Measurements from ENCODE around the gene NSD1.
"Not testable (repeated sequence)": the region's sequence is repeated elsewhere in the genome, so short reads cannot be mapped to it uniquely, and the experiment has no call there.

Gene NSD1

DNA sequence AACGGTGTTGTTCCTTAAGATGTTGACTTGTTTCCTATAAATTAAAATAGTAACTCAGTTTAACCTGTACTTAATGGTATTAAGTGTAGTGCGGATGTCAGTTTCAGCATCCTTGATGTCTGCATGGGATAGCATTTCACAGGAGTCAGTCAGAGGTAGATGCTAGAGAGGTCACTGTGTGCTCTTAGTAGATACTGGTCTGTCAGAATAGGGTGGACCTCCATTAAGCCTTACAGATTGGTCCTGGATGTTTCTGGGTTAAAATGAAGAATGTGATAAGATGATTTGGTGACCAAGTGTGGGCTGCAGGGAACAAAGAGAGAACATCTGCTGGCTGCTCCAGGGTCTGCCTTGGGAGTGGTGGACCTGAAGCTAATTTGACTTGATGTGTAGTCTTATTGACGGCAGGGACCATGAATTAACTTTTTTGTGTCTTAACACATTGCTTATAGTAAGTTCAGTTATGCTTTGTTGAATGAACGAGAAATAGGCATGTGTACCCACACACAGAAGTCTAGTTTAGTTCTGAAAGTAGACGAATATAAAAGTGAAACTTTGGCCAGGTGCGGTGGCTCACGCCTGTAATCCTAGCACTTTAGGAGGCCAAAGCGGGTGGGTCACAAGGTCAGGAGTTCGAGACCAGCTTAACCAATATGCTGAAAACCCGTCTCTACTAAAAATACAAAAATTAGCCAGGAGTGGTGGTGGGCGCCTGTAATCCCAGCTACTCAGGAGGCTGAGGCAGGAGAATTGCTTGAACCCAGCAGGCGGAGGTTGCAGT is 157.4 kb downstream of the NSD1 start:
- no peak for DNase-seq (ENCODE audit: low read depth)

DNA sequence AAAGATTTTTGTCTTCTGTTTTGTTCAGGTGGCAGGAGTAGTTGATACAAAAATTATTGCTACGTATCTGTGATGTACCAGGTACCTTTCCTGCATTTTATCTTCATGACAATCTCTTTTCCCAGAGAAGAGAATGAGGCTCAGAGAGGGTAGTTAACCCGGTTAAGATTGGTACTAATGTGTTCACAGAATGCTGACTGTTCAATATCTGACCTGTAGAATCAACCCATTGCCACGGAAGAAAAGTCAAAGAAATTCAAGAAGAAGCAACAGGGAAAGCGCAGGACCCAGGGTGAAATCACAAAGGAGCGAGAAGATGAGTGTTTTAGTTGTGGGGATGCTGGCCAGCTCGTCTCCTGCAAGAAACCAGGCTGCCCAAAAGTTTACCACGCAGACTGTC is 158.2 kb downstream of the NSD1 start:
- no peak for DNase-seq (ENCODE audit: low read depth)

DNA sequence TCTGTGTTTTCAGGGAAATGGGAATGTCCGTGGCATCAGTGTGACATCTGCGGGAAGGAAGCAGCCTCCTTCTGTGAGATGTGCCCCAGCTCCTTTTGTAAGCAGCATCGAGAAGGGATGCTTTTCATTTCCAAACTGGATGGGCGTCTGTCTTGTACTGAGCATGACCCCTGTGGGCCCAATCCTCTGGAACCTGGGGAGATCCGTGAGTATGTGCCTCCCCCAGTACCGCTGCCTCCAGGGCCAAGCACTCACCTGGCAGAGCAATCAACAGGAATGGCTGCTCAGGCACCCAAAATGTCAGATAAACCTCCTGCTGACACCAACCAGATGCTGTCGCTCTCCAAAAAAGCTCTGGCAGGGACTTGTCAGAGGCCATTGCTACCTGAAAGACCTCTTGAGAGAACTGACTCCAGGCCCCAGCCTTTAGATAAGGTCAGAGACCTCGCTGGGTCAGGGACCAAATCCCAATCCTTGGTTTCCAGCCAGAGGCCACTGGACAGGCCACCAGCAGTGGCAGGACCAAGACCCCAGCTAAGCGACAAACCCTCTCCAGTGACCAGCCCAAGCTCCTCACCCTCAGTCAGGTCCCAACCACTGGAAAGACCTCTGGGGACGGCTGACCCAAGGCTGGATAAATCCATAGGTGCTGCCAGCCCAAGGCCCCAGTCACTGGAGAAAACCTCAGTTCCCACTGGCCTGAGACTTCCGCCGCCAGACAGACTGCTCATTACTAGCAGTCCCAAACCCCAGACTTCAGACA is 160.4 kb downstream of the NSD1 start:
- no peak for DNase-seq (ENCODE audit: low read depth)

DNA sequence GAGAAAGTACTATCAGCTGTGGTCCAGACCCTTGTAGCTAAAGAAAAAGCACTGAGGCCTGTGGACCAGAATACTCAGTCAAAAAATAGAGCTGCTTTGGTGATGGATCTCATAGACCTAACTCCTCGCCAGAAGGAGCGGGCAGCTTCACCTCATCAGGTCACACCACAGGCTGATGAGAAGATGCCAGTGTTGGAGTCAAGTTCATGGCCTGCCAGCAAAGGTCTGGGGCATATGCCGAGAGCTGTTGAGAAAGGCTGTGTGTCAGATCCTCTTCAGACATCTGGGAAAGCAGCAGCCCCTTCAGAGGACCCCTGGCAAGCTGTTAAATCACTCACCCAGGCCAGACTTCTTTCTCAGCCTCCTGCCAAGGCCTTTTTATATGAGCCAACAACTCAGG is 161.1 kb downstream of the NSD1 start:
- DNase-seq (ENCODE audit: low read depth): no peak

DNA sequence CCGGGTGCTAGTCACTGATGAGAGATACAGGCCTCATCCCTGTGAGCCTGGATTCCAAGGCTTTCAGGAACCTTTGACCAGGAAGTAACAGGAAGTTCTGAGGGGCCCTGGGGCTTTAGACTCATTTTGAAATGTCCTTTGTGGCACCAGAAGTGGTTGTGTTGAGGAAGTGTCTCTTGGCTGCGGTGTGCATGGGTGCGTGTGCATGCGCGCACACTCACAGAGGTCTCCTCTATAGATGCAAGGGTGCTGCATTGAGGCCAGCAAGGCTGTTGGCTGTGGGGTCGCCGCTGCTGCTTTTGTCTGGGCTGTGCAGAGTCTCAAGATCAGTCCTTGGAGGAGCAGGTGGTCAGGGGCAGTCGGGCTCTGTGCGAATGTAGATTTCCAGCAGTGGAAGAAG is 162.4 kb downstream of the NSD1 start:
- DNase-seq (ENCODE audit: low read depth): no peak

DNA sequence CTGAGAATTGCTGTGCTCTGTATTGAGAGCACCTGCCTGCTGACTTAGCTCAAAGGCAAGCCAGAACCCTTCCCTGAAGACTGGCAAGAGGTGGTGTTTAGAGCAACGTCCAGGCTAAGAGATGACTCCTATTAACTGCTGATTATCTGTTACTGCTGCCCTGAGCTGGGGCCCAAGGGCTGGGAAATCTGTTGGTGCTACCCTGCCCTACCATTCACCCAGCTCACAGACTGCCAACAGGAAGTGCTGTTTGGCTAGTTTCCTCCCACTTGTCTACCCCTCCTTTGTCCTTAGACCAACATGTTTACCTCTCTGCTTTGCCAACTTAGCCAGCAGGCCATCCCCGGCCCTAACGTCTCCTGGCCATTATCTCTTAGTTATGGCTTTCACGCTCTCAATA is 163.0 kb downstream of the NSD1 start:
- DNase-seq (ENCODE audit: low read depth): no peak

DNA sequence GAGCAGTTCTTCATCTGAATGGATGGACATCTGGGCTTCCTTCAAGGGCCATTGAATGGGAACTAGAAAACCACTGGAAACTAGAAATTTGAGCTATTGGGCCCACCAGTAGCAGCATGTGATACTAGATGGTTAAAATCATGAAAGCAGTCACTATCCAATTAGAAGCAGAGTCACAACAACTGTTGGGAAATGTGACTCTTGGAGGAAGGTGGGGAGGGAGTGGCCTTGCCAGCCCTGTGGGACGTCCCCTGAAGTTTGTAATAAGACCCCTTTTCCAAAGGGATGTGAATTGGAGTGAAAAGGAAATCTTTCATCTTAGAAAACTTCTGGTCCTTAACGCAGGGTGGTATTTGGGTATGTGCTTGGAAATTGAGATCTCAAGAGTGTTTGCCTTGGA is 164.3 kb downstream of the NSD1 start:
- DNase-seq (ENCODE audit: low read depth): no peak

DNA sequence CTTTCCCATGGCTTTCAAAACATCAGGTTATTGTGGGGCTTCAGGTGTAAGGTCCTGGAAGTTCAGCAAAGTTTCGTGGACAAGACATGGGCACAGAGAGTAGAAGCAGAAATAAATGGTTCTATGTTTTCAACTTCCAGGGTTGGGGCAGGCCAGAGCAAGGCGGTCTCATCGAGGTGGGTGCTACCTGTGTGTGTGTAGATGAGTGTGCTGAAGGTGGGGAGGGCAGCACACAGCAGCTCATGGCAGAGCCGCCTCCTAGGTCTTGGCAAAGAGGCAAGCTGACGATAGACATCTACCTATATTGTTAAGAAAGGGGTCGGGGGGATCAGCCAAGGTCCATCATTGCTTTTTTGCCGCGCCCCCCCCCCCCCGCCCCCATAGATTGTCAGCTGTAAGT is 166.1 kb downstream of the NSD1 start:
- DNase-seq (ENCODE audit: low read depth): no peak

DNA sequence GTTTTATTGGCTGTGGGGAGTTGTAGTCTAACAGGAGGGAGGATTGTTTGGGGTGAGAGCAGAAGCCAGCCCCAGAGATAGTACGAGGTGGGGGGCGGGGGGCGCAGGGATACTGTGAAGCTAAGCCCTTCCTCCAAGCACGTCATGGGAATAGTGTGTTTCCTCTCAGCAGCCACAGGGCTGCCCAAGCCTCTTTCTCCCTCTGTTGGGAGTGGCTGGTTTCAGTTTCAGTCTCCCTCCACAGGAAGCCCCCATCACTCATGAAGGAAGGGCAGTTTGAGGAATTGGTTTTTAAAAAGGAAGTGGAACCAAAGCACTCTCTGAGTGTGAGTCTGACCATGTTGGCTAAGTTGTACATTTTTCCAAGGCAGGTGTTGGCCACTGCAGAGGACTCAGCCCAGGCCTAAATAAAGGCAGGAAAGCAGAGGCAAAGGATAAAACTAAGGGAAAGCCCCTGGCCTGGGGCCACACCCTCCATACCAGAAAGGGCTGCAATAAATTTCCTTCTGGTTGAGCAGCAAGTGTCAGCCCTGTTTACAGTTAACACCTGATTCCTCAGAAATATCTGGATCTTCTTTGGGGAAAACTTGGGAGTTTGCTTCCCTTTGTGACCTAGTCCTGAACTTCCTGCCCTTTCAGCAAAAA is 166.8 kb downstream of the NSD1 start:
- no peak for DNase-seq (ENCODE audit: low read depth)

DNA sequence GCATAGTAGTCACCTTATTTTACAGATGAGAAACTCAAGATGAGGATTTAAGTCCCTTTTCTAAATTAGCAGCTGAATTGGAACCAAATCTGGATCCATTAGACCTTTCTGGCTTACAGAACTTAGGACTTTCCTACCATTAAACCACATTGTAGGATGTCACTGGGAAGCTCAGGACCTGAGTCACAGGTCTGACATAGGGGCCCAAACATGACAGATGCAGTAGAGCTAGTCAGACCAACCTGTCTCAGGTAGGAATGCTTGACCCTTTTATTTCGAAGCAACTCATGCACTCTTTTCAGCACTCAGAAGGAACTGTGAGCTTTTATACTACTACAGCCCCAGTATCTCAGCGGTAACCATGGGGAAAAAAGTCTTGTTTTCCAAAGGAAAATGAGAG is 167.4 kb downstream of the NSD1 start:
- DNase-seq (ENCODE audit: low read depth): no peak

DNA sequence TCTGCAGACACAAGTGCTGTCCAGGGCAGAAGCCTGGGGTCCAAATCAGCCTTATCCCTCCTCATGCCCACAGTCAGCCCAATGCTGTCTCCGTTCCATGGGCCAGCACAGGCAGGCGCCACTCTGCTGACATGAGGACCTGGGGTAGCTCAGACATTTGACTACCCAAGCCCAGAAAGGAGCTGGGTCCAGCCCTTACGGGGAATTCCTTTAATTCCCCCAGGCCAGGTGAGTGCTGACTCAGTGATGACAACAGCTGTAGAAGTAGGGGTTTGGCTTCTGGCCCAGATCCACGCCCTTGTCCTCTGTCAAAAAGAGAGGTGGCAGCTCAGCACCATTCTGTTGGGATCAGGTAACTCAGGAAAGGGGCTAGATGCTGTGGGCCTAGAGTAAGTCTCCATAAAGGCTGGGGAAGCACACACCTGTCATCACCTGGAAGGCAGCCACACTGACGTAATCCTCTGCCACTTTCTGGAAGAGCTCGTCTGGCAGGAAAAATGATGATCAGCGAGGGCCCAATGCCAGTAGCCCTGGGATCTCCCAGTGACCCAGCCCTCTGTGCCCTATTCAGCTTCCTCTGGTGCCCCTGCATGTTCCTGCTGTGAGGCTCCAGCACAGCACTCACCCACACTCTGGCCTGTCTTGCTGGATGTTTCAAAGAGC is 168.1 kb downstream of the NSD1 start:
- DNase-seq (ENCODE audit: low read depth): no peak

DNA sequence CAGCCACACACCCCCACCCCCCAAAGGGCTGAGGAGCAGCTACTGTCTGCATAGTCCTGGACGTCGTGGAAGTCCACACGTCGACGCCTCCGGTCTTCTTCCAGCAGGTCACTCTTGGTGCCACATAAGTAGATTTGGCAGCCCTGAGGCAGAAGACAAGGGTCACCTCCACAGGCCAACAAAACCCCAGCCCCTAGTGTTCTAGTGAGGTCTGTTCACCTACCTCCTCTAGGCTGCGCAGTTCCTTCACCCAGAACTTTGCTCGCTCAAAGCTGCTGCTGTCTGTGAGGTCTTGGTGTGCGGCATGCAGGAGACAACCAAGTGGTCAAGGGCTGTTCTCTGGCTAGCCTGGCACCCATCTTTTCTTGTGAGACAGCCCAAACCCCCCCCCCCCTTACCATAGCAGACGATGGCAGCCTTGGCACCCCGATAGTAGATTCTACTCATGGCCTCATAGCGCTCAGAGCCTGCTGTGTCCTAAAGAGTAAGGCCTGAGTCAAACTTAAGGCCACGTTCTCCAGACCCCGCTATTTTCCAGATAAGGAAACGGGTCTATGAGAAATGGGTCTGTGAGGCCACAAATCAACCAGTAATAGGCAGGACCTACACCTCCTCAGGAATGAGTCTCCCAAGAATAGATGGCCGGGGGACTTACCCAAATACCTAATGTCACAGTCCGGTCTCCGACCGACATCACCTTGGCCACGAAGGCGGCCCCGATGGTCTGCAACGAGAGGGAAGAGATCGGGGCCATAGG is 169.0 kb downstream of the NSD1 start:
- no peak for DNase-seq (ENCODE audit: low read depth)

DNA sequence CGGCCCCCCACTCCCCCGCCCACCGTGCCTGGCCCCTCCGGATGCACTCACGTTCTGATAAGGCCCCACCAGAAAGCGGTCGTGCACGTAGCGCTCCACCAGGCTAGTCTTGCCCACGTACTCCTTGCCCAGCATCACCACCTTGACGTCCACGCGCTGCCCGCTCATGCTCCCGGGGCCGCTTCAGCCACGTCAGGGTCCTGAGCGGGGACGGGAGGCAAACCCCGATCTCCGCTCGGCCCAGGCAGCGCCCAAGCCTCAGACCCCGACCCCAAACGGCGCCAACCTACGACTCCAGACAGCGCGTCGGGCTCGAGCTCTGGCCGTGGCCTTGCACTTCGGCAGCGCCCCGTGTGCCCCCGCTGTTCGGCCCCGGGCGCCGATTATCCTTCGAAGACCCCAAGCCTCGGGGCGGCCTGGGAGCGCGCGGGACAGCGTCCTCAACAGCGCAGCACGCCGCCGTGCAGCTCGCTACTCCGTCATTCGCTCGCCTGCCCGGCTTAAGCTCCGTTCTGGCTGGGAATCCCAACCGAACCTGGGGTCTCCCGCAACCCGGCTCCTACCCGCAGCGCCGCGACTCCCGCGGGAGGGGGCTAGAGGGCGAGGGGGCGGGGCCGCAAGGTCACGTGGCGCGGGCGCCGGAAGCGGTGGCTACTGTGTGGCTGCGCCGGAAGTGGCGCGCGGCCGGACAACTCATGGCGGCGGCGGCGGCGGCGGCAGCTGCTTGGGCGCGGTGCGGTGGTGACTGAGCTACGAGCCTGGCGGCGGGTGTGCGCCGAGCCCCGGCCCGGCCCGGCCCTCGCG is 169.8 kb downstream of the NSD1 start, which contains the start of the genes PRELID1 and RAB24:
Gene PRELID1, plus strand, starts transcription at position 679 of the 804 bp plus-strand sequence. CDS start 187 bp downstream, outside the sequence.
Gene RAB24, minus strand, starts transcription at position 599 of the 804 bp plus-strand sequence. Its CDS starts 431 bp downstream, at position 168.
- peak; percentile 52 for DNase-seq (ENCODE audit: low read depth)

DNA sequence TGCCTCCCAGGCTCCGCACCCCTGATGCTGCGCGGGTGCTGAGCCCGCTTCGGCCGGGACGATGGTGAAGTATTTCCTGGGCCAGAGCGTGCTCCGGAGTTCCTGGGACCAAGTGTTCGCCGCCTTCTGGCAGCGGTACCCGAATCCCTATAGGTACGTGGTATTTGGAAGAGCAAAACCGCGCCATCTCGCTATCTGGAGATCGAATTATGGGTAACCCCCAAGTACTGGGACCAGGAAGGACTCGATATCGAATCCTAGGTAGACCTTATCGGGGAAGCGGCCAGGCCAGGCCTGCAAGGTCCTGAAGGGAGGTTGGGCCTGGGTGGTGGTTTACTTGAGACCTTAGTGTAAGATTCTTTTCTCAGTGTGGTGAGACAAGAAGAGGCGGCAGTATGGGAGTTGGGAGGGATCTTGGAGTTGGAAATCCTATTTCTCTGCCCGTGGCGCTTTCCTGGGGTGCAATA is 170.4 kb downstream of the NSD1 start:
- no peak for DNase-seq (ENCODE audit: low read depth)

DNA sequence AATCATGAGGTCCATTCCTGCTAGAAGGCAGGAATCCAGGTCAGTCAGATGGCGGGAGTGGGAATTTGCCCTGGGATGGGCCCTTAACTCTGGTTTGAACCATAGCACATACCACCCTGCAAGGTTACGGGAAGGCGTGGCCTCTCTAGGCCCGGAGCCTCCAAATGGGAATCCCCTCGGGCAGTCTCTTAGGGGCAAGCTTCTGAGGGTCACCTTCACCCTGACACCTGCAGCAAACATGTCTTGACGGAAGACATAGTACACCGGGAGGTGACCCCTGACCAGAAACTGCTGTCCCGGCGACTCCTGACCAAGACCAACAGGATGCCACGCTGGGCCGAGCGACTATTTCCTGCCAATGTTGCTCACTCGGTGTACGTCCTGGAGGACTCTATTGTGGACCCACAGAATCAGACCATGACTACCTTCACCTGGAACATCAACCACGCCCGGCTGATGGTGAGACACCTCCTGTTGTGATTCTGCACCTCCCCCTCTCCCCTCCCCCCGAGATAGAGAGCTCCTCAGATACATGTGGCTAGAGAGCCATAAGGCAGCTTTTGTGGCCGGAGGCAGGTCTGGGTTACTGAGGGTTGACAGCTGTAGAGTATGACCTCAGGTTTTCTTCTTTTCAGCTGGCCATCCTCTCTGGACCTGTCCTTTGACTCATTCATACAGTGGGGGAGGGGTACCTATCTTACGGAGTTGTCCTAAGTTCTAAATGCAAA is 171.0 kb downstream of the NSD1 start:
- DNase-seq (ENCODE audit: low read depth): no peak

DNA sequence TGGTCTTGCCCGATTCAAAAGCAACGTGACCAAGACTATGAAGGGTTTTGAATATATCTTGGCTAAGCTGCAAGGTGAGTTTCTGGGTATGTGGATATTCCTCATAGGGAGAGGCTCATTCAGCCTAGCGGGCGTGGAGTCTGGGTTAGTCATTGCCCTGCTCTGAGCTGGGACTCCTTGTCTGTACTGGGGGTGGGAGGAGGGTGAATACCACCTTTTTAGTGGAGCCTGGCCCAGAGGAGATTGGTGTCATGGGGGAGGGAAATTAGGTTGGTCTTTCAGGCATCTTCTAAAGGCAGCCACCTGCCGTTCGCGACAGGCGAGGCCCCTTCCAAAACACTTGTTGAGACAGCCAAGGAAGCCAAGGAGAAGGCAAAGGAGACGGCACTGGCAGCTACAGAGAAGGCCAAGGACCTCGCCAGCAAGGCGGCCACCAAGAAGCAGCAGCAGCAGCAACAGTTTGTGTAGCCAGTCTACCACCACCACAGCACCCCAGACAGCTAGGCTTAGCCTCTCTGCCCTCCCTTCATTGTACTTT is 172.6 kb downstream of the NSD1 start:
- DNase-seq (ENCODE audit: low read depth): not testable (repeated sequence)

DNA sequence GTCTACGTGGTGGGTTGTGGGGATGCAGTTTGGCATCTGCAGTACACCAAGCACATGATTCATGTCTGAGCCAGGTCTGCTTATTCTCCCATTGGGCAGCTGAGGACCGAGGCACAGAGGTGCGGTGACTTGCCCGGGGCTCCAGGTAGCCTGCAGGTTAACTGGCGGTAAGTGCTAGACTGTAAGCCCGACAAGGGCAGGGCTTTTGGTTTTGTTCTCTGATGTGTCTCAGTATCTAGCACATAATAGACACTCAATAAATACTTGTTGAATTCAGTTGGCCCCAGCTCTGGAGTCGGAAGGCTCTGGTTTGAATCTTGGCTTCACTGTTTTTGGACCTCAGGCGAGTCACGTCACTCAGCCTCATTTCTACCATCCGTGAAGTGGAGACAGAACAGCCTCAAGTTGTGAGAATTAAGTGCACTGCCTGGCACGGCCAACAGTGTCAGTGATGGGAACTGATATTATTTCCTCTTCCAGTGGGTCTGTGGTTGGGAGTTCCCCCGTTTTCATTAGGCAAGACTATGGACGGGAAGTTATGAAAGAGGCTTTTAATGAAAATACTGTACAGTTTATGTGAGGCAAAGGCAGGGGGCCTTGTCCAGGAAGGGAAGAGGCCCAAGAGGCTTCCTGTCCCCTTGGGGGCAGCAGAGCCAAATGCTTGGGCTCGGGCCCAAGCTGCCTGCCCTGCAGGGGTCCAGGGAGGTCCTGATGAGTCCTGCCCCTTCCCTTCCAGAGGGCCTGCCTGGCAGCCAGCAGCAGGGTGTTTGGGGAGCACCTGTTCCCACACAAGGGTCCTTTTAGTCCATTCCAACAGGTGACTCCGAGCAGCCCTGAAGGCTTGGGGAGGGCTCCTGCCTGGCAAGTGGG is 173.3 kb downstream of the NSD1 start:
- no peak for DNase-seq (ENCODE audit: low read depth)

DNA sequence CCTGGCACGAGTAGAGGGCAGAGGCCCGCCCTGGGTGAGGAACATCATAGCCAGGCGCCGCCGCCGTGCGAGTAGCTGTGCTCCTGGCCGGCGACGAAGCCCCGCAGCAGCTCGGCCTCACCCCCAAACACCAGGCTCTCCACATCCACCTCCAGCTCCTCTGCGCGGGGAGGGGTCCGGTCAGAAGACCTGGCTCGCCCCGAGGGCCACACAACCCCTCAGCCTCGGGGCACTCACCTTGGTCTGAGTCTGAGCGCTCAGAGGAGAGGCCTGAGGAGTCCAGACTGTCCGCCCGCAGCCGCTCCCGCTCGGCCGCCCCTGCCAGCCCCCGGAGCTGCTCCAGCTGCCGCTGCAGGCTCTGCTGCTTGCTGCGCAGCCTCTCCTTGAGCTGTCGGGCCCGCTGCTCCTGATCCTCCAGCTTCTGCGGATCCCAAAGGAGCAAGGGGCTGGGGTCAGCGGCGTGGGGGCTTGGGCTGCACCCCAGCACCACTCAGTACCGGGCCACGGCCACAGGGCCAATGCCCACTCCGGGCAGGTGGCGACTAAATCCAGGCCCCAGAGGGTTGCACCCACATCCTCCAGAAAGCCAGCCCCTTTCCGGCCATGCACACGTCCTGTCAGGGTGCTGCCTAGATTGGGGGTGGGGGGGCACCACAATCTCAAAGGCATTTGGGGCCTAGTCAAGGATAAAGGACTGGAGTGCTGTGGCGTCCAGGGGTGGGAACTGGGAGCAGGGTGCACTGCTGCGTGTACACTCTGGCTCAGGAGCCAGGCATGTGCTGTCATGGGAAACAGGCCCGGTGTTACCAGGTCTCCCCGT is 174.2 kb downstream of the NSD1 start:
- DNase-seq (ENCODE audit: low read depth): no peak
